ENCODE measurements around the gene ERN1. TPM values are rescaled to one million over a fixed set of nuclear protein-coding genes. Genes with fewer than 3 reads are reported as not detected.

Gene ERN1
- total RNA-seq, 1 donor: 12.7 TPM

- TF ChIP-seq, protein P1, sequence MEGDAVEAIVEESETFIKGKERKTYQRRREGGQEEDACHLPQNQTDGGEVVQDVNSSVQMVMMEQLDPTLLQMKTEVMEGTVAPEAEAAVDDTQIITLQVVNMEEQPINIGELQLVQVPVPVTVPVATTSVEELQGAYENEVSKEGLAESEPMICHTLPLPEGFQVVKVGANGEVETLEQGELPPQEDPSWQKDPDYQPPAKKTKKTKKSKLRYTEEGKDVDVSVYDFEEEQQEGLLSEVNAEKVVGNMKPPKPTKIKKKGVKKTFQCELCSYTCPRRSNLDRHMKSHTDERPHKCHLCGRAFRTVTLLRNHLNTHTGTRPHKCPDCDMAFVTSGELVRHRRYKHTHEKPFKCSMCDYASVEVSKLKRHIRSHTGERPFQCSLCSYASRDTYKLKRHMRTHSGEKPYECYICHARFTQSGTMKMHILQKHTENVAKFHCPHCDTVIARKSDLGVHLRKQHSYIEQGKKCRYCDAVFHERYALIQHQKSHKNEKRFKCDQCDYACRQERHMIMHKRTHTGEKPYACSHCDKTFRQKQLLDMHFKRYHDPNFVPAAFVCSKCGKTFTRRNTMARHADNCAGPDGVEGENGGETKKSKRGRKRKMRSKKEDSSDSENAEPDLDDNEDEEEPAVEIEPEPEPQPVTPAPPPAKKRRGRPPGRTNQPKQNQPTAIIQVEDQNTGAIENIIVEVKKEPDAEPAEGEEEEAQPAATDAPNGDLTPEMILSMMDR (IDR thresholded peaks at IDR 0.05; ENCODE audit: extremely low read depth, low read depth, low read length): no peak
- DNase-seq (ENCODE audit: insufficient read length, low spot score, missing footprints): peak; percentile 98
- peak within 1 kb of the TSS; percentile 77 for H3K4me3 ChIP-seq (ENCODE audit: insufficient read depth, low read length)
- H3K4me1 ChIP-seq (ENCODE audit: insufficient read depth, low read length): peaks cover 6% of the 10 kb centered on the region
- H3K36me3 ChIP-seq (ENCODE audit: insufficient read depth, low read length): no peaks in the 10 kb centered on the region
- H3K9me3 ChIP-seq (ENCODE audit: low read depth, low read length): no peaks in the 10 kb centered on the region
- H3K27ac ChIP-seq (ENCODE audit: low read depth, low read length): no peak within 1 kb of the TSS
- H2AFZ ChIP-seq (ENCODE audit: low read length): peak within 1 kb of the TSS; percentile 93
- H3K4me2 ChIP-seq (ENCODE audit: insufficient read depth, low read length): peak within 1 kb of the TSS; percentile 85
- peaks cover 37% of the 10 kb centered on the region for H3K27me3 ChIP-seq (ENCODE audit: insufficient read depth, low read length)
- H3K79me2 ChIP-seq (ENCODE audit: insufficient read depth, low read length): no peaks in the 10 kb centered on the region
- no peaks in the 10 kb centered on the region for H4K20me1 ChIP-seq (ENCODE audit: insufficient read depth, low read length)
Observed at GRCh38 chr17:63998050-63998720, 131.8 kb downstream of the ERN1 start, which contains the start of gene PRR29. PRR29 (plus strand) TSS chr17:63998351; CDS start chr17:63998365, 14 bp downstream.

DNA sequence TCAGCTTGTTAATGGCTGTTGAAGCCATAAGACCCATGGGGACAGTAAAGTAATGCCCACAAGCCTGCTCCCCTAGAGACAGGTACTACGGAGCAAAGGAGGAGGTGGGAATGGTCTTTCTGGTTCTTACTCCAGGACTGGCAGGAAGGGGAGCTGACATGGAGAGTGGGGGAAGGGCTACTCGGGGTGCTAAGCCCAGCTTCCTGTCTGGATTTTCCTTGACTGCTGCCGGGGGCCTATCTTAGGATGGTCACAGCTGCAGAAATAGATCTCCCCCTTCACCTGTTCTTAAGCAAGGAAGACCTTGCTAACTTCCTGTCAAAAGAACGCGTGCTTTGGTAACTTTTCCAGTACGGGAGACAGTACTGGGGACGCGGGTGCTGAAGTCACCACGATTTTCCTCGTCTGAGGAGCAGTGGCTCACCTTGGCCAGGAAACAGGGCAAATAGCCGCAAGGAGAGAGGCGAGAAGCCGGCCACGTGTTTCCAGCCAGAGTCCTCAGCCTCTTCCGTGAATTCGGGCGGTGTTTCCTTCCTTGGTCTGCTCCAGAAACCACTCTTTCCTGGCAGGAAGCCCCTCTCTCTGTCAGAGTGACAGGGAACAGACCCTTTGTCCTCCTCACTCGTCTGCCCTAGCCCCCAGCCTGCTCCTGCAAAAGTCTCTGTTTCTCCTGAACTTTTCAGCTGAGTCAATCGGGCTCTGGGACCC is 132.4 kb downstream of the ERN1 start:
- H3K27me3 ChIP-seq (ENCODE audit: insufficient read depth, low read length): peaks cover 40% of the 10 kb centered on the region
- TF ChIP-seq, protein P1 (IDR thresholded peaks at IDR 0.05; ENCODE audit: extremely low read depth, low read depth, low read length): no peak
- H3K4me1 ChIP-seq (ENCODE audit: insufficient read depth, low read length): peaks cover 6% of the 10 kb centered on the region
- no peaks in the 10 kb centered on the region for H3K9me3 ChIP-seq (ENCODE audit: low read depth, low read length)
- DNase-seq (ENCODE audit: insufficient read length, low spot score, missing footprints): peak; percentile 79
- H4K20me1 ChIP-seq (ENCODE audit: insufficient read depth, low read length): no peaks in the 10 kb centered on the region
- H3K36me3 ChIP-seq (ENCODE audit: insufficient read depth, low read length): no peaks in the 10 kb centered on the region
- peak overlapping the region; percentile 35 for H2AFZ ChIP-seq (ENCODE audit: low read length)
- H3K27ac ChIP-seq (ENCODE audit: low read depth, low read length): no peak overlapping the region
- peak overlapping the region; percentile 85 for H3K4me2 ChIP-seq (ENCODE audit: insufficient read depth, low read length)
- H3K4me3 ChIP-seq (ENCODE audit: insufficient read depth, low read length): peak overlapping the region; percentile 77
- no peaks in the 10 kb centered on the region for H3K79me2 ChIP-seq (ENCODE audit: insufficient read depth, low read length)

- H3K27ac ChIP-seq (ENCODE audit: low read depth, low read length): no peak overlapping the region
- H3K9me3 ChIP-seq (ENCODE audit: low read depth, low read length): no peaks in the 10 kb centered on the region
- no peak overlapping the region for H2AFZ ChIP-seq (ENCODE audit: low read length)
- no peaks in the 10 kb centered on the region for H3K79me2 ChIP-seq (ENCODE audit: insufficient read depth, low read length)
- H3K36me3 ChIP-seq (ENCODE audit: insufficient read depth, low read length): no peaks in the 10 kb centered on the region
- TF ChIP-seq, protein P1 (IDR thresholded peaks at IDR 0.05; ENCODE audit: extremely low read depth, low read depth, low read length): no peak
- no peak overlapping the region for H3K4me3 ChIP-seq (ENCODE audit: insufficient read depth, low read length)
- DNase-seq (ENCODE audit: insufficient read length, low spot score, missing footprints): peak; percentile 39
- H3K4me2 ChIP-seq (ENCODE audit: insufficient read depth, low read length): no peak overlapping the region
- no peaks in the 10 kb centered on the region for H4K20me1 ChIP-seq (ENCODE audit: insufficient read depth, low read length)
- H3K4me1 ChIP-seq (ENCODE audit: insufficient read depth, low read length): peaks cover 6% of the 10 kb centered on the region
- H3K27me3 ChIP-seq (ENCODE audit: insufficient read depth, low read length): peaks cover 49% of the 10 kb centered on the region
Observed at GRCh38 chr17:63996430-63997182, 133.3 kb downstream of the ERN1 start.
